OCI-LY7 (cell line): ENCODE data around the gene GLRX5. TPM values are rescaled to one million over a fixed set of nuclear protein-coding genes. Genes with fewer than 3 reads are reported as not detected.

Source experiments
- BruUV-seq: library from RNA; stranded (reverse); fragments of 400-500 nt; replicated peaks from 2 replicates; lab custom pipeline; 2021; lab: Mats Ljungman, UMichigan
- CTCF ChIA-PET: fragments of 300-600 bp; sonication (Branson Sonifier 250); formaldehyde crosslinking; loops from one replicate; lab custom pipeline; 2022; ENCODE audit warnings: antibody characterized with exemption; ENCODE audit not compliant: unreplicated experiment; lab: Charles Lee
- POLR2A ChIA-PET: fragments of 300-600 bp; sonication (Branson Sonifier 250); formaldehyde crosslinking; loops from one replicate; lab custom pipeline; 2022; ENCODE audit warnings: antibody characterized with exemption; lab: Charles Lee
- DNase-seq: peaks from one replicate; pipeline ENCODE4 v3.0.0-alpha.2; 2015; ENCODE audit warnings: low spot score
- H2AFZ ChIP-seq: fragments of 200-600 bp; sonication (generic), shearing (Covaris generic); 2 replicates; pipeline ENCODE4 v1.6.1; 2014; ENCODE audit warnings: mild to moderate bottlenecking, antibody characterized with exemption, low read length, moderate library complexity
- H3K27ac ChIP-seq: fragments of 200-600 bp; sonication (generic); 2 replicates; pipeline ENCODE4 v1.5.1; 2014; ENCODE audit warnings: mixed run types, low read depth, mild to moderate bottlenecking, moderate library complexity, low read length, inconsistent platforms; ENCODE audit not compliant: poor library complexity, severe bottlenecking
- H3K36me3 ChIP-seq: fragments of 200-600 bp; sonication (generic); 2 replicates; pipeline ENCODE4 v1.6.1; 2014; ENCODE audit warnings: mild to moderate bottlenecking, antibody characterized with exemption, low read length, moderate library complexity, mixed read lengths; ENCODE audit not compliant: insufficient read depth
- H3K4me1 ChIP-seq: fragments of 200-600 bp; sonication (generic); 2 replicates; pipeline ENCODE4 v1.5.1; 2014; ENCODE audit warnings: mild to moderate bottlenecking, low read length; ENCODE audit not compliant: insufficient read depth, poor library complexity, severe bottlenecking
- H3K4me2 ChIP-seq: fragments of 200-600 bp; sonication (generic); 2 replicates; pipeline ENCODE4 v1.6.1; 2014; ENCODE audit warnings: mild to moderate bottlenecking, low read length
- H3K4me3 ChIP-seq: fragments of 200-600 bp; sonication (generic); 2 replicates; pipeline ENCODE4 v1.5.1; 2014; ENCODE audit warnings: mild to moderate bottlenecking, low read depth, low read length; ENCODE audit not compliant: poor library complexity, severe bottlenecking
- H3K79me2 ChIP-seq: fragments of 200-600 bp; sonication (generic); 2 replicates; pipeline ENCODE4 v1.6.1; 2016; ENCODE audit warnings: low read depth, mild to moderate bottlenecking, low read length, moderate library complexity, mixed read lengths; ENCODE audit not compliant: insufficient read depth
- H3K9me2 ChIP-seq: fragments of 200-600 bp; sonication (generic); 2 replicates; pipeline ENCODE4 v1.6.1; 2016; ENCODE audit warnings: mild to moderate bottlenecking, low read length, mixed read lengths; ENCODE audit not compliant: insufficient read depth
- H3K9me3 ChIP-seq: fragments of 200-600 bp; sonication (generic); 2 replicates; pipeline ENCODE4 v1.6.1; 2014; ENCODE audit warnings: mild to moderate bottlenecking, mixed run types, low read length, mixed read lengths
- H4K20me1 ChIP-seq: fragments of 200-600 bp; sonication (generic); 2 replicates; pipeline ENCODE4 v1.6.1; 2014; ENCODE audit warnings: mild to moderate bottlenecking, antibody characterized with exemption, low read length, moderate library complexity, mixed read lengths; ENCODE audit not compliant: insufficient read depth
- EZH2phosphoT487 ChIP-seq: fragments of 200-600 bp; sonication (generic); IDR thresholded peaks from 2 replicates; pipeline ENCODE4 v1.6.1; 2018; ENCODE audit warnings: low read depth, borderline replicate concordance, mild to moderate bottlenecking, mixed run types, antibody characterized with exemption, low read length, moderate library complexity, mixed read lengths
- intact Hi-C: fragments of 100-400 bp; cut with micrococcal nuclease; formaldehyde crosslinking; loops from one replicate; pipeline ENCODE4 v1.10.0; 2022; ENCODE audit not compliant: unreplicated experiment
- total RNA-seq, 2 experiments: library from RNA; depleted of rRNA in 1 of 2; stranded (reverse); fragments of >200 nt in 1 of 2; shearing (Covaris generic) in 1 of 2; gene quantifications; 2 replicates each; pipeline ENCODE4 v1.2.3, GENCODE V29; 2014 to 2022
- TF ChIP-seq, protein P1 (sequence below): fragments of 200-600 bp; sonication (generic); conservative IDR thresholded peaks from 2 replicates; pipeline ENCODE4 v1.5.1; 2014; ENCODE audit warnings: mild to moderate bottlenecking, antibody characterized with exemption, low read length, moderate library complexity, mixed read lengths

Gene GLRX5
- total RNA-seq, 2 experiments from 2014 or later, result 68.2 to 78.4 TPM

DNA sequence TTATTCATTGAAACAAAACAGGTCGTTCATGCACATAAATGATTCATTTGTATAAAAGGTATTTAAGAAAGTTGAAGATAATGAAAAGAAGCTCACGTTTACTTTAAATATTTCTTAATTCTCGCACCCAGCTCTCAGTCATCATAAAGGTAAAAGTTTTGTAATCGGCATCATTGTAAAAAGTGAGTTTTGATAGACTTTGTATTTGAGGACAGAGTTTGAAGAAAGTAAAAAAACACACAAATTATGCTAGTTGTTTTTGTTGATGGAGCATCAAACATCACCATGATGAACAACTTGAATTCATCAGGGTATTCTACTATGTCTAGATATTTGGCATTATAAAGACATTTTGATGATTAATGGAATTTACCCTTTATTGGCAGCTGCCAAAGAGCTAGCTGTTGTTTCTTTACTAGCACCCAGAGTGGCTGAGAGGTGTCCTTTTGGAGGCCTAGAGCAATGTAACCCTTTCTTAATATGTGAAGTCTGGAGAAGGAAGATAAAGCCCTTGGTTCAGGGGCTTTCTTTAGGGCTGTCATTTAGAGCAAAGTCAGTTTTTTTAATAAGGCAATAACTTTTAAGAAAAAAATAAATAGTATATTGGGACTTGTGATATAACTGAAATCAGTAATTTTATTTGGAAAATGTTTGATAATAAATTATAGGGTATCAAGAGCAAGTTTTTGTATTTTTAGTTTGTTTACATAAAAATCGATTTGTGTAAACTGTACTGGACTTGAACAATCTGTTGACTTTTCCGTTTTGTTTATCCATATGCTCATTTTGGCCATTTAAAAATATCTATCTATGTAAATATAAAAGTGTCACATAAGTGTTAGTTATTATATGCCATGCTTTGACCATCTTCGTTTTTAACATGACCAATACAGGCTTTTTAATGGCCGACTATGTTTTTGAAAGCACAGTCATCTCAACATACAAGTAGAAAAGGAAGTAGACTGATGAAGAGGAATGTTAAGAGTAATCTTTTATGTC, 7.4 kb downstream of the GLRX5 start:
- Histone ChIP-seq H3K36me3 (peaks cover 28% of the 10 kb centered on the region; the same call in 1 of the 2 replicates), H2AFZ (no peak overlapping the region), H3K4me3 (no peak overlapping the region), H3K27ac (no peak overlapping the region), H3K4me2 (no peak overlapping the region), H3K9me3 (no peaks in the 10 kb centered on the region), H3K9me2 (no peaks in the 10 kb centered on the region), H4K20me1 (0 out of 2 replicates have a peak, but pooled peaks cover 7% of the 10 kb centered on the region), H3K4me1 (peaks cover 15% of the 10 kb centered on the region), H3K79me2 (peaks cover 61% of the 10 kb centered on the region)
- intact Hi-C loops, result no loop called here
- ChIA-PET CTCF (interaction anchor here (1.1 kb wide), 1 partner anchor 105 kb away, joined by 3 read pairs; no protein-coding TSS in a partner anchor), POLR2A (interaction anchor here (0.6 to 1.0 kb wide), 2 partner anchors 15 to 240 kb away, joined by 3 to 4 read pairs; no protein-coding TSS in a partner anchor)
- no peak for TF ChIP-seq EZH2phosphoT487
- TF ChIP-seq, protein P1, sequence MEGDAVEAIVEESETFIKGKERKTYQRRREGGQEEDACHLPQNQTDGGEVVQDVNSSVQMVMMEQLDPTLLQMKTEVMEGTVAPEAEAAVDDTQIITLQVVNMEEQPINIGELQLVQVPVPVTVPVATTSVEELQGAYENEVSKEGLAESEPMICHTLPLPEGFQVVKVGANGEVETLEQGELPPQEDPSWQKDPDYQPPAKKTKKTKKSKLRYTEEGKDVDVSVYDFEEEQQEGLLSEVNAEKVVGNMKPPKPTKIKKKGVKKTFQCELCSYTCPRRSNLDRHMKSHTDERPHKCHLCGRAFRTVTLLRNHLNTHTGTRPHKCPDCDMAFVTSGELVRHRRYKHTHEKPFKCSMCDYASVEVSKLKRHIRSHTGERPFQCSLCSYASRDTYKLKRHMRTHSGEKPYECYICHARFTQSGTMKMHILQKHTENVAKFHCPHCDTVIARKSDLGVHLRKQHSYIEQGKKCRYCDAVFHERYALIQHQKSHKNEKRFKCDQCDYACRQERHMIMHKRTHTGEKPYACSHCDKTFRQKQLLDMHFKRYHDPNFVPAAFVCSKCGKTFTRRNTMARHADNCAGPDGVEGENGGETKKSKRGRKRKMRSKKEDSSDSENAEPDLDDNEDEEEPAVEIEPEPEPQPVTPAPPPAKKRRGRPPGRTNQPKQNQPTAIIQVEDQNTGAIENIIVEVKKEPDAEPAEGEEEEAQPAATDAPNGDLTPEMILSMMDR, result no peak
- no TSS peak for BruUV-seq
- no peak for DNase-seq

DNA sequence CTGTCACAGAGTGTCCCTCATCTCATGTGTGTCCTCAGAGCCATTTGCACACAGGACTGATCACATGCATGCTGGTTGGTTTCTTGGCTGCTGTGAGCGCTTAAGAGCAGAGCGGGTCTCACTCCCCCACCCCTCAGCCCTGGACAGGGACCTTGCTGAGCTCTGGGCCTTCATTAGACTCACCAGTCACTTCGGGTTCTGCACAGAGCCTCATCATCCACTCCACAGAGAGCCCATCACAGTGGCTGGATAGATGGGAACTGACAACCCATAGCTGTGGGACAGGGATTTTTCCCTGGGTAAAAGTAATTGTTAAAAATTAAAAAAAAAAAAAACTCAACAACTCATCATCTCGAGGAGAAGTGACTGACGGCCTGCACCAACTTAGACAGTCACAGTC, 8.2 kb downstream of the GLRX5 start:
- DNase-seq, result no peak
- BruUV-seq, result no TSS peak
- Histone ChIP-seq H4K20me1 (no peaks in the 10 kb centered on the region), H3K9me3 (no peaks in the 10 kb centered on the region), H3K27ac (no peak overlapping the region), H2AFZ (no peak overlapping the region), H3K4me2 (no peak overlapping the region), H3K79me2 (peaks cover 53% of the 10 kb centered on the region), H3K9me2 (no peaks in the 10 kb centered on the region), H3K36me3 (peaks cover 28% of the 10 kb centered on the region; the same call in 1 of the 2 replicates), H3K4me1 (peaks cover 7% of the 10 kb centered on the region), H3K4me3 (no peak overlapping the region)
- POLR2A ChIA-PET, result interaction anchor here (0.6 kb wide), 2 partner anchors 34 to 239 kb away, joined by 3 read pairs; no protein-coding TSS in a partner anchor
- intact Hi-C loops, result no loop called here
- no peak for TF ChIP-seq EZH2phosphoT487
- TF ChIP-seq, protein P1, result no peak
- CTCF ChIA-PET, result no interaction called here
